ENCODE results near the gene ATP6V0C. TPM values are rescaled to one million over a fixed set of nuclear protein-coding genes. Genes with fewer than 3 reads are reported as not detected.

The ATP6V0C gene
- total RNA-seq, 1 donor from 2014 or later, result 126 TPM

DNA sequence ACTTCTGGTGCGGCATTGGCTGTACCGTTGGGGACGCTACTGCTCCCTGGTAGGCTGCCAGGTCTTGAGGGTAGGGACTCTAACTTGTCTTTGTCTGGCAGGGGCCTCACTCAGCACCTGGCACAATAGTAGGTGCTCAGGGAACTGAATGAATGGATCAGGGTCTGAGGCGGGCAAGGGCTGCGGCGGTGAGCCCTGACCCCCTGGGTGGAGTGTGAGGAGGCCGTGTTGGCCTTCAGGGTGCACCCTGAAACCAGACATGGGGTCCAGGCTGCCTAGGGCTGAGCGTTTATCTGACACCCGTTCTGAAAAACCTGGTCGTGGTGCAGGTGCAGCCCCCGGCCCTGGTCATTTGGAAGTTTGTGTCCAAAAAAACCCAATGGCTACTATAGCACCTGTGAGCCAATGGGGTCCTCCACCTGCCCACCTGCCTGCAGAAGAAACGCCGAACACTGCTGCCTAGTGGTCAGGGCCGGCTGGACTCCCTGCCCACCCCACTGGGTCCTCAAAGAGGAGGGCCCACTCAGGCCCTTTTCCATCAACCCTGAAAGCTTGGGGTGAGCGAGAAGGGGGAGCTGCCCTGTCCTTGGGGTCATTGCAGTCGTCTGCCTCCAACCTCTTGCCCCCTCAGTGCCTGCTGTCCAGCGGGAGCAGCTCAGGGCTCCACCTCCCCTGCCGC lies 4.9 kb upstream of the ATP6V0C start:
- no peak for DNase-seq (ENCODE audit: extremely low read depth, low read depth, low spot score)

DNA sequence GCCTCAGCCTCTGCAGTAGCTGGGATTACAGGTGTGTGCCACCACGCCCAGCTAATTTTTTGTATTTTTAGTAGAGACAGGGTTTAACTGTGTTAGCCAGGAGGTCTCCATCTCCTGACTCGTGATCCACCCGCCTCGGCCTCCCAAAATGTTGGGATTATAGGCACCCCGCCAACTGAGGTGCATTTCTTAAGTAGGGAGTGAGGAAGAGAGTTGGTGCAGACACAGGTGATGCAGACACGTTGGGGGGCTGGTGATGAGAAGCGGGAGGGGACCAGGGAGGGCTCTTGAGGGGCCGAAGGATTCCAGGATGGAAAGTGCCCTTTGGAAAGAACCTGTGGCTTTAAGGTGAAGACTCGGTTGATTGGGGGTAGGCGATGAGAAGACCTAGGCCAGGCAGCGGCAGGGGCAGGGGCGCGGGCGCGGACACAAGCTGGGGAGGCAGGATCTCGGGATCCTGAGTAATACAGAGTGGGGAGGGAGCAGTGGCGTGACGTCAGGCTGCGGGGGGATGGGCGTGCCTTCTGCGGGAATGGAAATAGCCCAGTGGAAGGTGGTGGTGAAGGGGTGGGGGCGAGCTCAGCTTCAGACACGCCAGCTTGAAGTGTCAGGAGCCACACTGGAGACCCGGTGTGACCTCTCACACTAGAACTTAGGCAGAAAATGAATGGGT lies 2.5 kb upstream of the ATP6V0C start:
- DNase-seq (ENCODE audit: extremely low read depth, low read depth, low spot score), result no peak

DNA sequence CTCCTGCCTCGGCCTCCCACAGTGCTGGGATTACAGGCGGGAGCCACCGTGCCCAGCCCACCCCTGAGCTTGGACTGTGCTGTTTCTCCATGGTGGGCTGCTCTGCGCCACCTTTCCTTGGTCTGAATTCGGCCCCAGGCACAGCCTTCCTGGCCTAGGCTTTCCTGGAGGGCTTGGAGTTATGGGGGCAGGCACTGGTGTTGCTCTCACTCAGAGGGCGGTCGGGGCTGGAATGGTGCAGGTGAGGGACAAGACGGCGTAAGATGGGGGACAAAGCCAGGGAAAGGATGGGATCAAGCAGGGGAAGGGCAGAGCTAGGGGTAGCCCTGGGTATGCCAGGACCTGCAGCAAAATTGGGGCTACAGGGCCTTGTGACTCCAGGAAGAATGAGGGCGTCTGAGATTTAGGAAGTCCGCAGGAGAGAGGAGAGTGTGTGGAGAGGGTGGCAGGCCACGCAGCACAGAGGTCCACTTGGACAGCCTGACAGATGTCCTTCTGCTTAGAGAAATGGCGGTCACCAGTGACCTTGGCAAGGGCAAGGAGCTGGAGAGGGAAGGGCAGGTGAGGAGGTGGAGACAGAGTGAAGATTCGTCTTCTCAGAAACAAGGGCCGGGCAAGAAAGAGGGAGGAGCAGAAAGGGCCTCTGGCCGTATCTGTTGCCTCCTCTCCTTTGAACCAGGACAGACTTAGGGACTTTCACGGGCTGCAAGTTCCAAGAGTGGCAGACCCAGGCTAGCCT lies 1.6 kb upstream of the ATP6V0C start:
- no peak for DNase-seq (ENCODE audit: extremely low read depth, low read depth, low spot score)

DNA sequence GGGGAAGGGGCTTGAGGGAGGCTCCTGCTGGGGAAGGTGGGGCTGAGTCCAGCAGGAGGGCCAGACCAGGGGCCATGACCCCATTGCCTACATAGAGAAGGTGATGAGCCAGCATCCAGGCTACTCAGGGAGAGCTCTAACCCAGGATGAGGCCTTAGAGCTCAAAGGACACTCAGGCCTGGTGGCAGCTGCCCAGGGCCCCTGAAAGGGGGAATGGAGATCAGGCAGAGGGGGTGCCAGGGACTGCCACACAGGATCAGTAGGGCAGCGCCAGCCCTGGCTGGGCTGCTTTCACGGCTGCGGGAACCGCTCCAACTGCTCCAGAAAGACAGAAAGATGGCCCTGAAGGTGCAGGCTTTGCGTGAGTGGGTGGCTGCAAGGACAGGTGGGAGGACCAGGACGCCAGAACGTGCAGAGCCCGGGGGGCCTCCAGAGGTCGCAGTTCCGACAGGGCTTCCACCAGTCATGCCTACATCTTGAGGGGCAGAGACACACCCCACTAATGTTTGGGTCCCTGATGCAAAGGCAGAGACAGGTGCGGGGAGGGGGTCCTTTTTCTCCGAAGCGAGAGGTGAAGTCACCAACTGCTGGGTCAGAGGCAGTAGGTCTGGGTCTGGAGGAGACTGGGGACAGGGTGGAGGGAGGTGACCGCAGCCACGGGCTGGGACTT lies 882 bp upstream of the ATP6V0C start:
- DNase-seq (ENCODE audit: extremely low read depth, low read depth, low spot score), result no peak

DNA sequence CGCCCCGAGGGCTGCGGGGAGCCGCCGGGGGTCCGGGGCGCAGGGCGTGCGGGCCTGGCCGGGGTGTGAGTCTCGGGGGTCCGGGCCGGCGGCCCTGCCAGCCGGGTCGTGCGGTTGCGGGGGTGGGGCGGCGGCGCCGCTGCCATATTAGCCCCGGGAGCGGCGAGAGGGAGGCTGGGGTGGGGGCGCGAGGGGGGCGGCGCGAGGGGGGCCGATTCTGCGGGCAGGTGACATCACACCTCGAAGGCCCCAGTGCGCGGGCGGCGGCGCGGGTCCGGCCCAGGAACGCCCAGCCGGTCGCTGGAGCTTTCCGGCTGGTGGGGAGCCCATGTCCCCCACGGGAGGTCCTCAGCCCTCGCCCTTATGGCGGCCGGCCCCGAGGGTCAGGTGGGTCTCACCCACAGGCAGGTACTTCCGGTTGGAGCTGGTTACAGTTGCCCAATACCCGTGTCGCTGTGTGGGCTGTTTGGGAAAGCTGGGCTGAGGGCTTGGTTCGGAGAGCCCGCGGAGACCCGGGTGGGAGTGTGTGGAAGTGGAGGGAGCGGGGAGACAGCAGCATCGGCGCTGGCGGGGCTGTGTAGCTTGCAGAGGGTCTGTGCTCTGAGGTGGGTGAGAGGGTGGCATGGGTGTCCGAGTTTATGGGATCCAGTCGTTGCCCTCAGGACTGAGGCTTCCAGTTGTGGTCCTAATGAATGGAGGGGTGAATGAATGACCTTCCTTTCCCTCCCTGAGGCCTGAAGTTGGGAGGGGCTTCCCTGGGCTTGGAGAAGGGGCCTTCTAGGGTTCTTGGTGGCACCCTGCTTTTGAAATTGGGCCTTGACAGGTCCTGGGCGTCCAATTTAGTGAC lies 804 bp downstream of the ATP6V0C start:
- DNase-seq (ENCODE audit: extremely low read depth, low read depth, low spot score), result no peak

DNA sequence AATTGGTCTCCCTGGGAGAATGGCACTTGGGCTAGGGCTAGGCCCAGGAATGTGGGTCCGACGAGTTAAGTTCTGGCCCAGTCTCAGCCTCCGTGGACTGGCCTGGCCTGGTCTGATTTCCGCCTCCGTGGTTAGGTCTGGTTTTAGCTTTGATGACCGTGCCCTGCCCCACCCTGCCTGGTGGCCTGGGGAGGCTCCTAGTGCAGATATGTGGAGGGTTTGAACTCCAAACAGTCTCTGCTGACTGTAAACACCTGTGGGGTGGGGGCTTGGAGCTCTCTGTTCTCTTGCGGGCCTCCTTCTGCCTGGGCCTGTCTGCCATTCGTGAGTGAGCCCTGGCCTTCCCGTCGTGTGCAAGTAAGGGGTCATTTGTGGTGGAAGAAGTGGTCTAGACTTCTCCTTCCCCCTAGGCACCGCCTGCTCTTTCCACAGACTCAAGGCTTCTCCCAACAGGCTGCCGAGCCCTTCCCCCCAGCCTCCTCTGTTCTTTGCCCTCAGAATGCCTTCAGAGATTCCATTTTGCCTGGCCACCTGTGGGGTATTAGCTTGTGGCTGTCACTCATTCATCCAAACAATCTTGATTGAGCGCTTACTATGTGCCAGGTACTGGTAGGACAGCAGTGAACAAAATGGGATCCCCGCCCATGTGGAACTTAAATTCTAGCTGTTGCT lies 1.6 kb downstream of the ATP6V0C start:
- no peak for DNase-seq (ENCODE audit: extremely low read depth, low read depth, low spot score)

DNA sequence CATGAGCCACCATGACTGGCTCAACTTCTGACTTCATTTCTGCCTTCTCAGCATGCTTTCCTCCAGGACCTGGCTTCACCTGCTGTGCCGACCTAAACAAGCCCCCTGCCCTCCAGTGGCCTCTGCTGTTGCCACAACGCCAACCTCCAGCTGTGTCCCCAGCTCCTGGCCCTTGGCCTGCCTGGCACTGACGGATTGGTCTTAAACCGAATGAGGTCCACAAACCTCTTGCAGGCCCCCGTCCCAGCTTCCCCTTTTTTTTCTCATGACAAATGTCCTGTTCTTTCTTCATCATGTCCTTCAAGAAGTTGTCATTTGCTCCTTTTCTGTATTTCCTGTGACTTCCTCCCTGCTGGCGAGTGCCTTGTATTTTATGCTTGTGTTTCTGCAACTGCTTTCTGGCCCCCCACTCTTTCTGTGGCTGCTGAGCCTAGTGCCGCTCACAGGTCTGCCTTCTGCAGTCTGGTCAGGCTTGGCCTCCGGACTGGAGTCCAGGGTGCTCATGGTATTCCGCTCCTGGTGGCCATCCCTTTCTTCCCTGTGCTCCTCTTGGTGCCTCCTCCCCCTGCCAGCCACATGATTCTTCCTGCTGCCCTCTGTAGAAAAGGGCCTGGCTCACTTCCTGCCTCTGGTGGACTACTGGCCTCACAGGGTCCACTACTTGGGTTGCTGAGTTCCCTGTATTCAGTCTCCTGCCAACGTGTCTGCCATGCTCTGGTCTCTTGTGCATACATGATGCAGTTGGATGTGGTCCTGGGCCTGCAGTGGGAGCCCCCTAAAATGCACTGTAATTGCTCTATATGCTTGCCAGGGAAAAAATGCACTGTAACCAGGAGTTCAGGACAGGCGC lies 2.9 kb downstream of the ATP6V0C start:
- no peak for DNase-seq (ENCODE audit: extremely low read depth, low read depth, low spot score)

DNA sequence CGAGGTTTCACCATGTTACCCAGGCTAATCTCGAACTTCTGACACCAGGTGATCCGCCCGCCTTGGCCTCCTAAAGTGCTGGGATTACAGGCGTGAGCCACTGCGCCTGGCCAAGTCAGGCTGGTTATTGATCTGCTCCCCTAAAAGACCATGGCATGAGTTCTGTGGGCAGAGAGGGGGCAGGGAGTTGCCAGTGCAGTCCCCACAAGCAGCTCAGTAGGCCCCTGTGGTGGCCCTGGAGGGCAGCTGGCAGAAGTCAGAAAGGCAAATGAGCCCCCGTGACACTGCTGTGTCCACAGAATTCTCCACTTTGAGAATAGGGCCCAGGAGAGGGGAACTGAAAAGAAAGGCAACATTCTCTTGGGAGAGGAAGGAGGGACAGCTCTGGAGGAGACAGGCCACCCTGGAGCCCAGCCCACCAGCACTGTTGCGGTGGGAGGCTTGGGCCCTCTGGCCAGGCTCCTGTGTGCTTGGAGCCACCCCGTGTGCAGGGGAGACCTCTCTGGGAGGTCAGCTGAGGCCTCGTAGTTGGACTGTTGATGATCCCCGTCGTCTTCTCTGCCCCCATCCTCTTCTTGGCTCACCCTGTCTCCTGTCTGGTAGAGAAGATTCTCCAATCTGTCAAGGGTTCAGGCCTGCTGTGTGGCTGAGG lies 4.3 kb downstream of the ATP6V0C start:
- no peak for DNase-seq (ENCODE audit: extremely low read depth, low read depth, low spot score)

DNA sequence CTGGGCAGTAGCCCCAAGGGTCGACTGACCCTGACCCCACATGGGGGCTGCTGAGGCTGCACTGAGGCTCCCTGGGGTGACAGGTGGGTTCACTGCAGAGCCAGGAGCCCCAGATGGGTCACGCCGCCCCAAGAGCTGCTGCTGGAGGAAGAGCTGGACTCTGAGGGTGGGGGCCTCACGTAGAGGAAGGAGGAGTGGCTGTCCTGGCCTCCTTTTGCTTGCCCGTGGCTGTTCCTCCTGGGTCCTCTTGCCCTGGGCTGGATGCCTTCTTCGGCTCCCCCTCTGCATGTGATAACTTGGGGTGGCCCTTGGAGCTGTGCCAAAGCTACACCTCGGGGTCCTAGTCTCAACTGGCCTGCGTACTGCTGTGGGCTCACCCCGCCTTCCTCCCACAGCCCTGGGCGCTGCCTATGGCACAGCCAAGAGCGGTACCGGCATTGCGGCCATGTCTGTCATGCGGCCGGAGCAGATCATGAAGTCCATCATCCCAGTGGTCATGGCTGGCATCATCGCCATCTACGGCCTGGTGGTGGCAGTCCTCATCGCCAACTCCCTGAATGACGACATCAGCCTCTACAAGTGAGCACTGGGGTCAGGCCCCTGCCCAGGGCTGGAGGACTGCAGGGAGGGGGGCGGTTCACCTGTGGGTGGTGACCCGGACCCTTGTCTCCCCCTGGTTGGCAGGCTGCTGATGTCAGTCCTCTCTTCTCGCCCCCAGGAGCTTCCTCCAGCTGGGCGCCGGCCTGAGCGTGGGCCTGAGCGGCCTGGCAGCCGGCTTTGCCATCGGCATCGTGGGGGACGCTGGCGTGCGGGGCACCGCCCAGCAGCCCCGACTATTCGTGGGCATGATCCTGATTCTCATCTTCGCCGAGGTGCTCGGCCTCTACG lies 5.3 kb downstream of the ATP6V0C start:
- DNase-seq (ENCODE audit: extremely low read depth, low read depth, low spot score), result no peak

DNA sequence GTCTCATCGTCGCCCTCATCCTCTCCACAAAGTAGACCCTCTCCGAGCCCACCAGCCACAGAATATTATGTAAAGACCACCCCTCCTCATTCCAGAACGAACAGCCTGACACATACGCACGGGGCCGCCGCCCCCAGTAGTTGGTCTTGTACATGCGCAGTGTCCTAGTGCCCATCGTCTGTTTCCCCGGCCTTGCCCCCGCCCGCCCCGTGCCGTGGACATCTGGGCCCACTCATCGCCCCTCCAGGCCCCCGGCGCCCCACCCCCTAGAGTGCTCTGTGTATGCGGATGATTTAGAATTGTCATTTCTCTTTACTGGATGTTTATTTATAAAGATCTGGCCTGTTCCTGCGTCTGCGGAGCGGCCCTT lies 5.9 kb downstream of the ATP6V0C start:
- DNase-seq (ENCODE audit: extremely low read depth, low read depth, low spot score), result no peak

DNA sequence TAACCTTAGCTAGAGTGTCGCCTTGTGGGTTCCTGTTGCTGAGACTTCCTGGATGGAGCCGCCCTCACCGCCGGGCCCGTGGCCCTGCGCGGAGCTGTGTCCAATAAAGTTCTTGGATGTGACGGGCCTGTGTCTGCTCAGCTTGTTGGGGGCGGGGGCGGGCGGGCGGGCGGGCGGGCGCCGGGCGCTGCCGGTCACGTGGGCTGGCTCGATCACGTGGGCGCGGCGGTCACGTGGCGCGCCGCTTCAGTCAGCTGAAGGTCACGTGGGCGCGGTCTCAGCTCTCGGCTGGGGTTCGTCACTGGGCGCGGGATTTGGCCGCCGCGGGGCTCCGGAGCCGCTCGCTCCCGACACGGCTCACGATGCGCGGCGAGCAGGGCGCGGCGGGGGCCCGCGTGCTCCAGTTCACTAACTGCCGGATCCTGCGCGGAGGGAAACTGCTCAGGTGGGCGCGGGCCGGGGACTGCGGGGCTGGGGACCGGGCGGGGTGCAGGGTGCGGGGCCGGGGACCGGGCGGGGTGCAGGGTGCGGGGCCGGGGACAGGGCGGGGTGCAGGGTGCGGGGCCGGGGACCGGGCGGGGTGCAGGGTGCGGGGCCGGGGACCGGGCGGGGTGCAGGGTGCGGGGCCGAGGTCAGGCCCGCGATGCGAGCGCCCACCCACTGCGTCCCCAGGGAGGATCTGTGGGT lies 6.5 kb downstream of the ATP6V0C start, which contains the start of gene AMDHD2:
AMDHD2 (plus strand) TSS at position 275 of the 687 bp plus-strand sequence; CDS start at position 363, 88 bp downstream.
- DNase-seq (ENCODE audit: extremely low read depth, low read depth, low spot score), result no peak

DNA sequence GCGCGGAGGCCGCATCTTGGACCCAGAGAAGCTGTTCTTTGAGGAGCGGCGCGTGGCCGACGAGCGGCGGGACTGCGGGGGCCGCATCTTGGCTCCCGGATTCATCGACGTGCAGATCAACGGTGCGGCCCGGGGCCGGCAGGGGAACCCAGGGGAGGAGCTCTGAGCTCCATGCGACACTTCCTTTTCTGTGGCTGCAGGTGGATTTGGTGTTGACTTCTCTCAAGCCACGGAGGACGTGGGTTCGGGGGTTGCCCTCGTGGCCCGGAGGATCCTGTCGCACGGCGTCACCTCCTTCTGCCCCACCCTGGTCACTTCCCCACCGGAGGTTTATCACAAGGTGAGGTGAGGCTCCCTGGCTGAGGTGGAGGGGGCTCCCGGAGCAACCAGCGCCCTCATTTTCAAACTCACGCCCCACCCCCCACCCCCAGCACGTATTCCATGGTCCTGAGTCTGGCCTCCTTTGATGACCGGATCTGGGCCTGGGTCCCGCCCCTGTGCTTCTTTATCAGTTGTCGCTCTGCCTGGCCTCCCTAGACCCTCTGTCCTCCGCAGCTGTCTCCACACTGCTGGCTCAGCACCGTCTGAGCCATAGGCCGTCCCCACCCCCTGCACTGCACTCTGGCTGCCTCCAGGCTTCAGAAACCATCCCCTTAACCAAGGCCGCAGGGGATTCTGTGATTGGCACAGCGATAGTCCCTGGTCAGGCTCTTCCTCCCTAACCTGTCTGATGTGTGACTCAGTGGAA lies 7.2 kb downstream of the ATP6V0C start:
- DNase-seq (ENCODE audit: extremely low read depth, low read depth, low spot score), result no peak

DNA sequence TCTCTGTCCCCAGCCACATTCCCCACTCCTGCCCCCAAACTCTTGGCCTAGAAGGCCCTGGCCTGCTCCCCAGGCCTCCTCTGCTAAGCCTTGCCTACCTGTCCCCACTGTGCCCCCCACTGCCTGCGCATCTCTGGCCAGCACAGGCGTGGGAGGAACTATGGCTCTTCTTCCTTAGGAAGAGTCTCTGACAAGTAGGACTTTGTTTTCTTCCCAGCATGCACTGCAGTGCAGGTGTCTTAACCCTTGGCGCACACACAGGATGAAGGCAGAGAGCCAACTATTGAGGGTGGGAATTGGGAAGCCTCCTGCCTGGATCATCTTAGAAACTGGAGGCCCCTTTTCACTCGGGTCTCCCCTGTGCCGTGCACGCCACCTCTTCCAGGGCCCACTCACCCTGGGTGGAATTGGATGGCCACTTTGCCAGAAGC lies 10.1 kb downstream of the ATP6V0C start:
- DNase-seq (ENCODE audit: extremely low read depth, low read depth, low spot score), result no peak

DNA sequence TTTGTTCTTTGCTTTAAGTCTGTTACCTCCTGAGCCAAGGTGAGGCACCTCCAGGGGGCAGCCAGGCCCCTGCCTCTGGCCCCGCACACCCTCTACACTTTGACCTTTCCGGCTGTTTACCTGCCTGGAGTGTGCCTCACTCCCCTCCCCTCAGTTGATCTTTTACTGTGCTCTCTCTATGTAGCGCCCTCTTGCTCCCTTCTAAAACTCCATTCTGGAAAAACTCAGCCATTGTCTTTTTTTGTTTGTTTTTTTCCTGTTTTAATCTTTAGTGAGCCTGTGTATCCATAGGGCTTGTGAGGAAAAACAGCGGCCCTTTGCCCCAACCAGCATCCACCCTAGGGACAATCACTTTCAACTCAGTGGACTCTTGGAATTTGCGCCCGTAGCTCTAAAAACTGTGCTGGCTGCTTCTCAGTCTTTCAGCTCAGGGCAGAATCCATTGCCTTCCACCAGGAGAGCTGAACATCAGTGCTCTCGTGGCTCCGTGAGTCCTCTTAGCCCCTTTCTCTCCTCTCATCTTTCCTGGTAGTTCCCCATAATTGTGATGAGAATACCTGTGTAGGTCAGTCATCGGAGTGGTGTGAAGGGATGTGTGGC lies 10.7 kb downstream of the ATP6V0C start:
- DNase-seq (ENCODE audit: extremely low read depth, low read depth, low spot score), result no peak

DNA sequence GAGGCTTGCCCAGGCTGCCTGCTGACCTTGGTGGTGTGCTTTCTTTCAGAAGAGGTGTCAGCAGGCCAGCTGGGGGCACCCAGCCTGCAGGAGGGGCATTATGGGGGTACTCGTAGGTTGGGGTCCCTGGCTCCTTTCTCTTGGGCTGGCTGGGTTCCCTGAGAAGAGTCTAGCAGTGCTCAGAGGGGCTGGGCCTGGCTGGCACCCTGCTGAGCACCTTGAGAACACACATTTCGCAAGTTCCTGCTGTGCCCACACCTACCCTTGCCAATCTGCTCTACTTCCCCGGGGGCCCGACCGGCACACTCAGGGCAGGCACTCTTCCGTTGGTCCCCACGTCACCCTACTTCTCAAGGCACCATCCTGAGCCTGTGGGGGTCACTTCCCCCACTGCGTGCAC lies 12.4 kb downstream of the ATP6V0C start:
- no peak for DNase-seq (ENCODE audit: extremely low read depth, low read depth, low spot score)
